GM18907 (cell line): Measurements from ENCODE around the gene KCNE3.

Source experiments
- ATAC-seq: cut with Tn5 transposase; IDR thresholded peaks from one replicate; pipeline ENCODE4 v1.9.1; 2021; ENCODE audit warnings: mild to moderate bottlenecking, moderate library complexity; ENCODE audit not compliant: unreplicated experiment

Gene KCNE3

GRCh38 chr11:74471668-74472429 is 4.5 kb upstream of the KCNE3 start:
- ATAC-seq = no peak

- no peak for ATAC-seq
These were observed 3.7 kb upstream of the KCNE3 start for GRCh38 chr11:74471037-74471436.

DNA sequence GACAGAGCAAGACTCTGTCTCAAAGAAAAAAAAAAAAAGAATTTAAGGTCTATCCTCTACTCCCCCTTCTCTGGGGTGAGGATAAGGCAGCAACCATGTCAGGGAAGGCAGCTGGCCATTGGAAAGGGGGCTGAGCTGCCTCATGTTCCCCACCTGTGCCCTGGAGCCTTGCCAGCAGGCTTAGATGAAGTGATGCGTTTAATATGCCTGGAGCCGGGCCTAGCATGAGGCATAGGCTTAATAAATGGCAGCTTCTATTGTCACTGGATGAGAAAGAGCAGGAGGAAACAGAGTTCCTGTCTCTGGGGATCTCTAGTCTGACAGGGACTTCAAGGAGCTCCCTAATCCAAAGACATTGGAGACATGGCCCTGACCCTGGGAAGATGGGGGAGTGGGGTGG is 3.2 kb upstream of the KCNE3 start:
- ATAC-seq = no peak

DNA sequence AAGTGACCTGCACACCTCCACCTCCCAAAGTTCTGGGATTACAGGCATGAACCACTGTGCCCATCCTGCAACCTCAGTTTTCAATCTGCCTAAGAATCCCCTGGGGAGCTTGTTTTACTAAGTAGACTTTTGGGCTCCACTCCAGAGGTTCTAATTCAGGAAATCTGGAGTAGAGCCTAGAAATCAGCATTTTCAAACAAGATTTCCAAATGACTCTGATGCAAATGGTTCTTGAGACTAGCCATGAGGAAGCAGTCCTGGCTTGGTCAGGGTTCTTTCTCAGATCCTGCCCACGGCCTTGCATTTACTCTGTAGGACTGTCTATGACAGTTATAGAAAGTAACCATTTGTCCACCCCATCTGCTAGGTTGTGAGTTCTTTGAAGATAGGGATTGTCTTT is 1.6 kb upstream of the KCNE3 start:
- no peak for ATAC-seq

- ATAC-seq = no peak
These were observed 1.2 kb upstream of the KCNE3 start for GRCh38 chr11:74468521-74468920.

DNA sequence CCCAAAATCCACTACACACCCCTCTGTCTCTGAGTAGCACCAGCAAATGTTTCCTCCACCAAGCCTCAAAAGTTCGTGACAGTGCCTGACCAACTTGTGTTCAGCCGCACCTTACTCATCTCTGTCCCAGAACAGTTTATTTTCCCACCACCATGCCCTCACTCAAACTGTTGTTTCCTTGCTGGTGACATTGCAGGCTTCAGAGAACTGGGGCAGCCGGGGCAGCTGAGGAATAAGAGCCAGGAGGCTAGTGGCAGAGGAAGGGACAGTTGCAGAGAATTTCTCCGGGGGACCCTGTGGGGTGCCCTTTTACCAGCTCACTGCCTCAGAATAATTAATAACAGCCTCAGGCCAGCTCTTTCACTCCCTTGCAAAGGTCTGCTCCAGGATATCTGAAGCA is 709 bp upstream of the KCNE3 start:
- ATAC-seq = no peak

- no peak for ATAC-seq
These were observed 2.0 kb downstream of the KCNE3 start for GRCh38 chr11:74465291-74465708.

- ATAC-seq = no peak
These were observed 2.6 kb downstream of the KCNE3 start for GRCh38 chr11:74464746-74465145.

GRCh38 chr11:74463216-74463615 is 4.1 kb downstream of the KCNE3 start:
- no peak for ATAC-seq

GRCh38 chr11:74462631-74463030 is 4.7 kb downstream of the KCNE3 start:
- ATAC-seq = no peak

DNA sequence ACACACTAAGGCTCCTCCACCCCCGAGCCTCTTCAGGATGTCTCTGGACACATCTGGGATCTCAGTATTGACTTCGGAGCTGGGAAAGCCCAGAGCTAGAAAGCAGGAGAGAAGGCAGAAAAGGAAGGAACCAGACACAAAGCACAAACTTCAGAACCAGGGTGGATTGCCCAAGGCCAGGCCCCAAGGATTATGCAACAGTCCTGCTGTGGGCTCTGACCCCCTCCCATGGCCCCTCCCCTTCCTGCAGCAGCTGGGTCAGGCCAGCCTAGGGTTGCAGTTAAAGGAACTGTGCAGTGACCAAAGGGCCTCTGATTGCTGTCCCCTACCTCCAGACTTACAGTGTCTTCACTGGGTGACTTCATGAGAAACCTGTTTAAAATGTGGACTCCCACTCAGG is 5.3 kb downstream of the KCNE3 start:
- no peak for ATAC-seq

- ATAC-seq = no peak
These were observed 6.7 kb downstream of the KCNE3 start for GRCh38 chr11:74460481-74461154.

DNA sequence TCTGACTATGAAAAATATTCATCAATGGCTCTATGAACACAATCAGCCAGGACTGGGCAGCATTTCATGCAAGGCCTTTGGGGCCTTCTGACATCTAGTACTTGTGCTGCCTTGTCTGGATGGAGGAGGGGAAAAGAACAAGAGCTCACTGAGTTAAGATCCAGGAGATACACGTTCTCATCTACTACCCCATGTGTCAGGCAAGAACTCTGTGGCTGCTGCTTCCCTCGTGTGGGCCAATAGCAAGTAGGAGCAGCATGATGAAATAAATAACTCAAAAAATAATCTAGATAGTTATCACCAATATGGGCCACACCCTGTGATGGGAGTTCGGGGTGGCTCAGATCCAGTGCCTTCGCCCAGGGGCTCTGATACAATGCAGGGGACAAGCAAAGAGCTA is 7.3 kb downstream of the KCNE3 start:
- no peak for ATAC-seq

GRCh38 chr11:74459584-74459983 is 7.8 kb downstream of the KCNE3 start:
- ATAC-seq = no peak

DNA sequence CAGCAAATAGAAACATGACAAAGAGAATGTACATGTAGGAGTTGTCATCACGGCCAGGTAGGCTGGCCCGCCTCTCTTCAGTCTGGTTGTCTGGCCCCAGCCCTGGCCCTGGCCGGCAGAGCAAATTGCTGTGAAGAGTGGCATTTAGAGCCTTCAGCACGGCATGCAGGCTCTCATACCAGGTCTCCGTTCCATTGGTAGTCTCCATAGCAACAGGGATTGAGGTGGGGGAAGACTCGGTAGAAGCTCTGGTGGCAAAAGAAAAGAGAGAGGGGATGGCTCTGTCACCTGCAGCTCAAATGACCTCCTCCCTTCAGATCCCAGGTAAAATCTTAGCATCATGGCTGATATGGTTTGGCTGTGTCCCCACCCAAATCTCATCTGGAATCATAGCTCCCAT is 10.0 kb downstream of the KCNE3 start:
- no peak for ATAC-seq

DNA sequence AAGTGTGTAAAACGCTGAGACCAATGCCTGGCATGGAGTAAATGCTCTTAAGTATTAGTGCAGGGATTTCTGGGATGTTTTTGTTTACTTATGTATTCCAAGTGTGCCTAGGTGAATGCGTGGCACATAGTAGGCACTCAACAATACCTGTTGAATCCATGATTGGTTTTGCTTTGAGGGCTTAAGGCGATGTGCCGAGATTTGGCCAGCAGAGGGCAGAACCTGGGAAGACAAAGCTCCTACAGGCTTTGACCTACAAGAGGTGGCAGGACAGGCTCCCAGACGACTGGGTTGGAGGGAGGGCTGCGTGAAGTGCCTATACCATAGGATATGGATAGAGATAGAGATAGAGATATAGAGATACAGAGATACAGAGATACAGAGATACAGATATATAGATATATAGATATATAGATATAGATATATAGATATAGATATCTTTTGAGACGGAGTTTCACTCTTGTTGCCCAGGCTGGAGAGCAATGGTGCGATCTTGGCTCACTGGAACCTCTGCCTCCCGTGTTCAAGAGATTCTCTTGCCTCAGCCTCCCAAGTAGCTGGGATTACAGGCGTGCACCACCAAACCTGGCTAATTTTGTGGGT is 13.9 kb downstream of the KCNE3 start:
- ATAC-seq = no peak

- no peak for ATAC-seq
These were observed 15.0 kb downstream of the KCNE3 start for GRCh38 chr11:74452366-74452765.

- no peak for ATAC-seq
These were observed 17.0 kb downstream of the KCNE3 start for GRCh38 chr11:74450318-74450717.

DNA sequence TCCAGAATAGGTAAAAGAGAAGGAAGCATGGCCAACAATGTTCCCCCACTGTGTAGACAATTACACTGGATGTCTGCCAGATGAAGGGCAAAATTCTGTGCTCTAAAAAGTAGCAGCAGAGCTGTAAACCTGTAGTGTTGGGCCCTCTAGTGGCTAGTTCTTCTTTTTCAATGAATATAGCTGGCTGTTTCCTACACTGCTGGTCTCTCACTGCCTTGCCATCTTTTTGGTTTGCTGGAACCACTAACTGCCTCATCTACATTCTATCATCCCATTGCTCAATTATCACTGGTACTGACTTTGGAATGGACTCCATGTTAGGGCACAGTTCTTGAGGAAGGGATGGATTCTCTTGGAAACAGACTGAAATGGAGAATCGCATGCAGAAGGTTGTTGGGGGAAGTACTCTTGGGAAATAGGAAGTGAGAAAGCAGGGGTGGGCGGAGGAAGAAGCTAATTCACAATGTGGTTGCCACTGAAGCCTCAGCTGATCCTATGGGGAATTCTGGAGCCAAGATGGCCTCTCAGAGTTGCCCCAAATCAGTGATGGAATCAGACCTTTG is 17.9 kb downstream of the KCNE3 start:
- no peak for ATAC-seq

GRCh38 chr11:74447720-74448119 is 19.6 kb downstream of the KCNE3 start:
- no peak for ATAC-seq

DNA sequence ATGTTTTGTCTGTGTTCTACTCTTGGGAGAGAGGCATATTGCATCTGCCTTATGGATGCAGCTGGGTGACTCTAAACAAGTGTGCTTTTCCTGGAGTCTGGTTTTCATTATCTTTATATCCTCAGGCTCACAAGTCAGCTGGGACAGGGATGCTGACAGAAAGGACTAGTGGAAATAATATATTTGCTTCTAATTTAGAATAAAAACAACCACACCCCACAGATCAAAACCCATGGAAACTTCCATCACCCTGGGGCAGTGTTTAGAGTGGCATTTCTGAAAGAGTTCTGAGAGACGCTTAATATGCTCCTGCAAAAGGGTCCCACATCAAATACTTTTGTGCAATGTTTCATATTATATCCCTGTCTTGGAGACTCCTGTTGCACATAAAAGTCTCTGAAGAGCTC is 20.8 kb downstream of the KCNE3 start:
- no peak for ATAC-seq
